Thyroid gland (tissue), 4 donors: Measurements from ENCODE around the gene THBS4.

ENCODE experiments used
- POLR2A ChIP-seq, 2 donors: fragments of 450-650 bp; IDR thresholded peaks; one replicate each; pipeline ENCODE4 v1.6.1; 2017; ENCODE audit warnings: antibody characterized with exemption in 2 of 2, mild to moderate bottlenecking in 2 of 2, moderate library complexity in 1 of 2
- TF ChIP-seq, protein P1 (sequence below), 6 experiments: fragments of 200-600 bp in 3 of 6; fragments of 450-650 bp in 3 of 6; sonication (generic) in 3 of 6; IDR thresholded peaks; one replicate each; pipeline ENCODE4 v1.5.1; 2016 to 2019; ENCODE audit warnings: antibody characterized with exemption in 6 of 6, mild to moderate bottlenecking in 2 of 6, inconsistent platforms in 1 of 6, moderate library complexity in 1 of 6

- TF ChIP-seq POLR2A (IDR thresholded peaks at IDR 0.05), result no peak
- TF ChIP-seq, protein P1, sequence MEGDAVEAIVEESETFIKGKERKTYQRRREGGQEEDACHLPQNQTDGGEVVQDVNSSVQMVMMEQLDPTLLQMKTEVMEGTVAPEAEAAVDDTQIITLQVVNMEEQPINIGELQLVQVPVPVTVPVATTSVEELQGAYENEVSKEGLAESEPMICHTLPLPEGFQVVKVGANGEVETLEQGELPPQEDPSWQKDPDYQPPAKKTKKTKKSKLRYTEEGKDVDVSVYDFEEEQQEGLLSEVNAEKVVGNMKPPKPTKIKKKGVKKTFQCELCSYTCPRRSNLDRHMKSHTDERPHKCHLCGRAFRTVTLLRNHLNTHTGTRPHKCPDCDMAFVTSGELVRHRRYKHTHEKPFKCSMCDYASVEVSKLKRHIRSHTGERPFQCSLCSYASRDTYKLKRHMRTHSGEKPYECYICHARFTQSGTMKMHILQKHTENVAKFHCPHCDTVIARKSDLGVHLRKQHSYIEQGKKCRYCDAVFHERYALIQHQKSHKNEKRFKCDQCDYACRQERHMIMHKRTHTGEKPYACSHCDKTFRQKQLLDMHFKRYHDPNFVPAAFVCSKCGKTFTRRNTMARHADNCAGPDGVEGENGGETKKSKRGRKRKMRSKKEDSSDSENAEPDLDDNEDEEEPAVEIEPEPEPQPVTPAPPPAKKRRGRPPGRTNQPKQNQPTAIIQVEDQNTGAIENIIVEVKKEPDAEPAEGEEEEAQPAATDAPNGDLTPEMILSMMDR (IDR thresholded peaks at IDR 0.05), result no peak
These were observed 87.4 kb downstream of the THBS4 start for GRCh38 chr5:80122579-80122978.
